ENCODE data around the gene HMOX2.
A peak's percentile ranks its signal among the peaks of the same experiment; 100 is the strongest.

The HMOX2 gene

GRCh38 chr16:4523686-4524085, 47.5 kb downstream of the HMOX2 start:
- FAIRE-seq (no peak), DNase-seq (ENCODE audit: low spot score) (no peak)

GRCh38 chr16:4524571-4524970, 48.4 kb downstream of the HMOX2 start:
- no peak for FAIRE-seq
- no peak for DNase-seq (ENCODE audit: low spot score)

- no peak for DNase-seq (ENCODE audit: low spot score)
- FAIRE-seq = no peak
These were observed 48.9 kb downstream of the HMOX2 start for GRCh38 chr16:4525069-4525468.

GRCh38 chr16:4525634-4526277, 49.6 kb downstream of the HMOX2 start:
- FAIRE-seq (no peak), DNase-seq (ENCODE audit: low spot score) (no peak)

- FAIRE-seq = no peak
- DNase-seq (ENCODE audit: low spot score) = peak; percentile 65
These were observed 53.2 kb downstream of the HMOX2 start for GRCh38 chr16:4529085-4530060.

GRCh38 chr16:4531811-4532210, 55.6 kb downstream of the HMOX2 start:
- DNase-seq (ENCODE audit: low spot score) (no peak), FAIRE-seq (no peak)

GRCh38 chr16:4532238-4532637, 56.0 kb downstream of the HMOX2 start:
- no peak for FAIRE-seq
- no peak for DNase-seq (ENCODE audit: low spot score)

GRCh38 chr16:4533490-4533889, 57.3 kb downstream of the HMOX2 start:
- FAIRE-seq (no peak), DNase-seq (ENCODE audit: low spot score) (no peak)

GRCh38 chr16:4534151-4534790, 58.1 kb downstream of the HMOX2 start:
- FAIRE-seq = no peak
- no peak for DNase-seq (ENCODE audit: low spot score)

- FAIRE-seq (no peak), DNase-seq (ENCODE audit: low spot score) (no peak)
These were observed 59.5 kb downstream of the HMOX2 start for GRCh38 chr16:4535627-4536108.

- DNase-seq (ENCODE audit: low spot score) (no peak), FAIRE-seq (no peak)
These were observed 60.4 kb downstream of the HMOX2 start for GRCh38 chr16:4536391-4537106.

- no peak for FAIRE-seq
These were observed 61.5 kb downstream of the HMOX2 start for GRCh38 chr16:4537376-4538343.

GRCh38 chr16:4538350-4539235, 62.4 kb downstream of the HMOX2 start, which contains the start of gene CDIP1:
Gene CDIP1 (minus strand): TSS chr16:4538773. CDS start chr16:4514130, 24,643 bp downstream.
- no peak for FAIRE-seq
- peak; percentile 67 for DNase-seq (ENCODE audit: low spot score)

More at GRCh38 chr16:4537376-4538343, 61.5 kb downstream of the HMOX2 start:
- no peak for DNase-seq (ENCODE audit: low spot score)

GRCh38 chr16:4539716-4540284, 63.6 kb downstream of the HMOX2 start:
- no peak for FAIRE-seq
- DNase-seq (ENCODE audit: low spot score) = no peak

GRCh38 chr16:4544473-4544872, 68.3 kb downstream of the HMOX2 start:
- DNase-seq (ENCODE audit: low spot score) = no peak
- no peak for FAIRE-seq

- FAIRE-seq (no peak), DNase-seq (ENCODE audit: low spot score) (no peak)
These were observed 71.9 kb downstream of the HMOX2 start for GRCh38 chr16:4548124-4548523.

GRCh38 chr16:4550591-4550990, 74.4 kb downstream of the HMOX2 start:
- no peak for DNase-seq (ENCODE audit: low spot score)
- no peak for FAIRE-seq

GRCh38 chr16:4552541-4552940, 76.3 kb downstream of the HMOX2 start:
- DNase-seq (ENCODE audit: low spot score) (no peak), FAIRE-seq (no peak)

- FAIRE-seq = no peak
- no peak for DNase-seq (ENCODE audit: low spot score)
These were observed 79.9 kb downstream of the HMOX2 start, which contains the start of gene C16orf96 for GRCh38 chr16:4556112-4556511. Gene C16orf96 (plus strand): TSS chr16:4556340. CDS start chr16:4556490, 150 bp downstream.

Data from RCC 7860 (cell line).